Stimulated activated CD8-positive, alpha-beta memory T cell treated with anti-CD3 and anti-CD28 coated beads, Interleukin-2, amount 100 ng/mL, for 48 hours (primary cell): ENCODE data around the gene C1orf141.
"Not testable (repeated sequence)": the region's sequence is repeated elsewhere in the genome, so short reads cannot be mapped to it uniquely, and the experiment has no call there.

ENCODE experiments used
- DNase-seq, 2 donors: peaks; one replicate each; pipeline ENCODE4 v3.0.0-alpha.2; 2020; ENCODE audit warnings: low read depth in 2 of 2

Gene C1orf141

GRCh38 chr1:67085326-67085725, 49.4 kb downstream of the C1orf141 start:
- DNase-seq = no peak

- DNase-seq = no peak
These were observed 49.9 kb downstream of the C1orf141 start for GRCh38 chr1:67084765-67085318.

- no peak for DNase-seq
These were observed 56.5 kb downstream of the C1orf141 start for GRCh38 chr1:67078291-67078690.

- no peak for DNase-seq
These were observed 57.2 kb downstream of the C1orf141 start for GRCh38 chr1:67077593-67077992.

GRCh38 chr1:67072749-67073148, 62.0 kb downstream of the C1orf141 start:
- DNase-seq = no peak

- not testable (repeated sequence) for DNase-seq
These were observed 67.1 kb downstream of the C1orf141 start for GRCh38 chr1:67067655-67068054.

- no peak for DNase-seq
These were observed 72.4 kb downstream of the C1orf141 start for GRCh38 chr1:67062412-67062811.

- no peak for DNase-seq
These were observed 73.5 kb downstream of the C1orf141 start for GRCh38 chr1:67061266-67061665.

- no peak for DNase-seq
These were observed 74.0 kb downstream of the C1orf141 start for GRCh38 chr1:67060811-67061218.

GRCh38 chr1:67059346-67059745, 75.4 kb downstream of the C1orf141 start:
- no peak for DNase-seq

GRCh38 chr1:67058761-67059160, 76.0 kb downstream of the C1orf141 start:
- no peak for DNase-seq

- no peak for DNase-seq
These were observed 76.5 kb downstream of the C1orf141 start for GRCh38 chr1:67058242-67058641.

GRCh38 chr1:67053785-67054772, 80.7 kb downstream of the C1orf141 start, which contains the start of gene SLC35D1:
Gene SLC35D1 (minus strand): TSS chr1:67054148. CDS start chr1:67054013, 135 bp downstream.
- peak; percentile 55 to 75 for DNase-seq

GRCh38 chr1:67053535-67053784, 81.3 kb downstream of the C1orf141 start:
- no peak for DNase-seq

GRCh38 chr1:67052741-67053534, 81.8 kb downstream of the C1orf141 start:
- no peak for DNase-seq

- no peak for DNase-seq
These were observed 83.6 kb downstream of the C1orf141 start for GRCh38 chr1:67051196-67051595.

- DNase-seq = no peak
These were observed 90.0 kb downstream of the C1orf141 start for GRCh38 chr1:67044631-67045270.

GRCh38 chr1:67043366-67043765, 91.4 kb downstream of the C1orf141 start:
- no peak for DNase-seq
